ENCODE results near the gene OR4A47. TPM values are rescaled to one million over a fixed set of nuclear protein-coding genes. Genes with fewer than 3 reads are reported as not detected.
"Not testable (repeated sequence)": the region's sequence is repeated elsewhere in the genome, so short reads cannot be mapped to it uniquely, and the experiment has no call there.

Gene OR4A47
- total and polyA plus RNA-seq, 10 of the 15 experiments (the other 5 are each of a cell fraction or from before 2014, with no cell fraction given) = not detected

DNA sequence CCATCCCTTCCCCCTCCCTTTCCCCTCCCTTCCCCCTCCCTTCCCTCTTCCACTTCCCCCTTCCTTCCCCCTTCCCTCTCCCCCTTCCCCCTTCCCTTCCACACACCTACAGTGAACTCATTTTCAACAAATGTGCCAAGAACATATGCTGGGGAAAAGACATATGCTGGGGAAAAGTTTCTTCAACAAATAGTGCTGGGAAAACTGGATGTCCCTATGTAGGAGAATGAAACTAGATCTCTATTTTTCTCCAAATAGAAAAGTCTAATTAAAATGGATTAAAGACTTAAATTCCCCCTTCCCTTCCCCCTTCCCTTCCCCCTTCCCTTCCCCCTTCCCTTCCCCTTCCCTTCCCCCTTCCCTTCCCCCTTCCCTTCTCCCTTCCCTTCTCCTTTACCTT, 17.6 kb downstream of the OR4A47 start:
- ATAC-seq; DNase-seq (ENCODE audit: low read depth, low spot score); H3K27me3 ChIP-seq (replicated peaks in 1 of 2; ENCODE audit: control insufficient read depth in 2 of 2, insufficient read depth in 2 of 2, low read length in 1 of 2); H3K4me3 ChIP-seq; H3K79me2 ChIP-seq (ENCODE audit: control insufficient read depth, insufficient read depth, low read length); H3K9me3 ChIP-seq (replicated peaks; ENCODE audit: control insufficient read depth, insufficient read depth, low read length); H3K4me1 ChIP-seq (ENCODE audit: control insufficient read depth, insufficient read depth, low read length); FAIRE-seq; H4K20me1 ChIP-seq (ENCODE audit: control insufficient read depth, insufficient read depth); CTCF ChIA-PET; H3K27ac ChIP-seq (ENCODE audit: control insufficient read depth, insufficient read depth); H2AFZ ChIP-seq (ENCODE audit: control insufficient read depth, low read depth, low read length); SMC1A ChIA-PET (ENCODE audit: uncharacterized antibody, unreplicated experiment); H3K36me3 ChIP-seq (ENCODE audit: control insufficient read depth in 2 of 2, insufficient read depth in 2 of 2, low read length in 1 of 2); H3K4me2 ChIP-seq (ENCODE audit: control insufficient read depth, insufficient read depth); in situ Hi-C loops (cut with MboI); H3K9ac ChIP-seq (ENCODE audit: control insufficient read depth, insufficient read depth, low read length); intact Hi-C loops (cut with micrococcal nuclease; ENCODE audit: unreplicated experiment); BruUV-seq (replicated peaks); RAD21 ChIA-PET (ENCODE audit: unreplicated experiment); POLR2A ChIA-PET: not testable (repeated sequence)

DNA sequence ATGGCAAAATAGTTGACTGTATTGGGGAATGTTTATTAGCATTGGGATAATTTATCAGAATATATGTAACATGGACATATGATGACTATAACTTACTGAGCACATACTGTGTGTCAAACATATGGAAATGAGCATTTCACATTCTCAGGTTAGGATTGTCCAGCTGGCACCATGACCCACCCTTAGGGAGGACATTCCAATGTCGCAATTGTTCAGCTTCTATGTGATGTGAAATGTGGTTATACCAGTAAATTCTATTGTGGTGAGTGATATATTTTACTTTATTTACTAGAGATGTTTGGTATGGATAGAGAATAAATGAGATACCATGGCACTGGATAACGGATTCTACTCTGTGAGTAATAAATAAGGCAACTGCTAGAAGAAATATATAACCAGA, 50.4 kb downstream of the OR4A47 start:
- Histone ChIP-seq H3K9me3 (replicated peaks; ENCODE audit: control insufficient read depth, insufficient read depth, low read length) (no peaks in the 10 kb centered on the region), H3K27ac (ENCODE audit: control insufficient read depth, insufficient read depth) (no peak overlapping the region), H2AFZ (ENCODE audit: control insufficient read depth, low read depth, low read length) (no peak overlapping the region), H3K4me3 (no peak overlapping the region), H3K9ac (ENCODE audit: control insufficient read depth, insufficient read depth, low read length) (no peak overlapping the region), H3K4me2 (ENCODE audit: control insufficient read depth, insufficient read depth) (no peak overlapping the region), H3K4me1 (ENCODE audit: control insufficient read depth, insufficient read depth, low read length) (no peaks in the 10 kb centered on the region), H3K79me2 (ENCODE audit: control insufficient read depth, insufficient read depth, low read length) (no peaks in the 10 kb centered on the region), H4K20me1 (ENCODE audit: control insufficient read depth, insufficient read depth) (no peaks in the 10 kb centered on the region), H3K27me3 (replicated peaks in 1 of 2; ENCODE audit: control insufficient read depth in 2 of 2, insufficient read depth in 2 of 2, low read length in 1 of 2) (no peaks in the 10 kb centered on the region), H3K36me3 (ENCODE audit: control insufficient read depth in 2 of 2, insufficient read depth in 2 of 2, low read length in 1 of 2) (no peaks in the 10 kb centered on the region)
- FAIRE-seq (no peak), DNase-seq (ENCODE audit: low read depth, low spot score) (no peak), ATAC-seq (no peak)
- SMC1A ChIA-PET (ENCODE audit: uncharacterized antibody, unreplicated experiment) = no interaction called here
- intact Hi-C loops (cut with micrococcal nuclease; ENCODE audit: unreplicated experiment) (no loop called here), in situ Hi-C loops (cut with MboI) (no loop called here)
- 0% methylated on average over 2 of the region's 2 CpGs for WGBS (ENCODE audit: insufficient coverage, insufficient replicate concordance, low lambda C conversion rate, missing lambda C conversion rate)
- POLR2A ChIA-PET = no interaction called here
- CTCF ChIA-PET = no interaction called here
- TF ChIP-seq BHLHE40 (IDR thresholded peaks at IDR 0.05; ENCODE audit: borderline replicate concordance in 1 of 2, low read depth in 2 of 2, low read length in 1 of 2) (no peak), MYB (IDR thresholded peaks at IDR 0.05; ENCODE audit: borderline replicate concordance, low read depth, low read length) (no peak), RB1 (IDR thresholded peaks at IDR 0.05; ENCODE audit: borderline replicate concordance) (no peak), BMI1 (IDR thresholded peaks at IDR 0.05; ENCODE audit: borderline replicate concordance) (no peak)
- TF ChIP-seq, protein P1, sequence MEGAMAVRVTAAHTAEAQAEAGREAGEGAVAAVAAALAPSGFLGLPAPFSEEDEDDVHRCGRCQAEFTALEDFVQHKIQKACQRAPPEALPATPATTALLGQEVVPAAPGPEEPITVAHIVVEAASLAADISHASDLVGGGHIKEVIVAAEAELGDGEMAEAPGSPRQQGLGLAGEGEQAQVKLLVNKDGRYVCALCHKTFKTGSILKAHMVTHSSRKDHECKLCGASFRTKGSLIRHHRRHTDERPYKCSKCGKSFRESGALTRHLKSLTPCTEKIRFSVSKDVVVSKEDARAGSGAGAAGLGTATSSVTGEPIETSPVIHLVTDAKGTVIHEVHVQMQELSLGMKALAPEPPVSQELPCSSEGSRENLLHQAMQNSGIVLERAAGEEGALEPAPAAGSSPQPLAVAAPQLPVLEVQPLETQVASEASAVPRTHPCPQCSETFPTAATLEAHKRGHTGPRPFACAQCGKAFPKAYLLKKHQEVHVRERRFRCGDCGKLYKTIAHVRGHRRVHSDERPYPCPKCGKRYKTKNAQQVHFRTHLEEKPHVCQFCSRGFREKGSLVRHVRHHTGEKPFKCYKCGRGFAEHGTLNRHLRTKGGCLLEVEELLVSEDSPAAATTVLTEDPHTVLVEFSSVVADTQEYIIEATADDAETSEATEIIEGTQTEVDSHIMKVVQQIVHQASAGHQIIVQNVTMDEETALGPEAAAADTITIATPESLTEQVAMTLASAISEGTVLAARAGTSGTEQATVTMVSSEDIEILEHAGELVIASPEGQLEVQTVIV (IDR thresholded peaks at IDR 0.05; ENCODE audit: borderline replicate concordance, partially characterized antibody) = no peak
- TF ChIP-seq, protein P2, sequence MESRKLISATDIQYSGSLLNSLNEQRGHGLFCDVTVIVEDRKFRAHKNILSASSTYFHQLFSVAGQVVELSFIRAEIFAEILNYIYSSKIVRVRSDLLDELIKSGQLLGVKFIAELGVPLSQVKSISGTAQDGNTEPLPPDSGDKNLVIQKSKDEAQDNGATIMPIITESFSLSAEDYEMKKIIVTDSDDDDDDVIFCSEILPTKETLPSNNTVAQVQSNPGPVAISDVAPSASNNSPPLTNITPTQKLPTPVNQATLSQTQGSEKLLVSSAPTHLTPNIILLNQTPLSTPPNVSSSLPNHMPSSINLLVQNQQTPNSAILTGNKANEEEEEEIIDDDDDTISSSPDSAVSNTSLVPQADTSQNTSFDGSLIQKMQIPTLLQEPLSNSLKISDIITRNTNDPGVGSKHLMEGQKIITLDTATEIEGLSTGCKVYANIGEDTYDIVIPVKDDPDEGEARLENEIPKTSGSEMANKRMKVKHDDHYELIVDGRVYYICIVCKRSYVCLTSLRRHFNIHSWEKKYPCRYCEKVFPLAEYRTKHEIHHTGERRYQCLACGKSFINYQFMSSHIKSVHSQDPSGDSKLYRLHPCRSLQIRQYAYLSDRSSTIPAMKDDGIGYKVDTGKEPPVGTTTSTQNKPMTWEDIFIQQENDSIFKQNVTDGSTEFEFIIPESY (IDR thresholded peaks at IDR 0.05) = no peak
- BruUV-seq (replicated peaks) = no TSS peak
- RAD21 ChIA-PET (ENCODE audit: unreplicated experiment) = no interaction called here

Data from GM12878 (cell line).